ENCODE results near the gene ATR.

ATR gene

DNA sequence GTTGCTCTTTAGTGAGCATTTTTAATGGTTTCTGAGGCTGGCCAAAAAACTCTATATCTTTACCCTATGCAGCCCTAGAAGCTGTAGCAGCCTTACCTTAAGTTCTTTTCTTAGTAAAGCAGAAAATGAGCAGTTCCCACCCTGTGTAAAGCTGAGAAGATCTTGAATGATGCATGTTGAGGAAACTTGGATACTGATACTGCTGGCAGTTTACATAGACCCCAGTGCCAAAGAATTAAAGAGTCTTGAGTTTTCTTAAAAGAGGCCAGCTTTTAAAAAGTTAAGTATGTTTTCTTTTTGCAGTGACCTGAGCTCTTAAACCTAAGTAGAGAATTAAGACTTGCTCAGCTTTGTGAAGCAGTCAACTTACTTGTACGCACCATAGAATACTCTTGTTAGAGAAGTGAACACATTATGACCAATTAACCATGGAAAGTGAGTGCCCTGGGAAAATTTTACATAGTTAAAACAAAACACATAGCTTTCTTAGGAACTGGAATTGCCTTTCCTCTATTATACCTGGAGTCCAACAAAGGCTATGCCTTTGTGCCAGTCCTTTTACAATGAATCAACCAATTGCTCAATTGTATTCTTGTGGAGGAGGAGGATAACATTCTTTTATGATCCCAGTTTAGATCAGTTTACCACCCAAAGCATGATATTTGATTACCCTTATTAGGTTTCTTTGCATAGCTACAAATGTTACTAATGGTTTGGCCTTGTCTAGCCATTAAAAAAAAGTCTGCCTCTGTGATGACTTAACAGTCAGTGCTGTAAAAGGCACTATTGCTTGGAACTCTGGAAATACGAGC, 46.0 kb upstream of the ATR start:
- Histone ChIP-seq H3K27ac (replicated peaks) (no peak overlapping the region), H3K27me3 (ENCODE audit: insufficient read depth, poor library complexity, severe bottlenecking) (no peaks in the 10 kb centered on the region), H3K4me3 (replicated peaks; ENCODE audit: insufficient read depth, low read length) (no peak overlapping the region)
- TF ChIP-seq GABPA (IDR thresholded peaks at IDR 0.05; ENCODE audit: low read depth) (no peak), POLR2AphosphoS5 (IDR thresholded peaks at IDR 0.05; ENCODE audit: low read depth) (no peak), SPI1 (IDR thresholded peaks at IDR 0.05; ENCODE audit: borderline replicate concordance, low read depth) (no peak)
- TF ChIP-seq, protein P1, sequence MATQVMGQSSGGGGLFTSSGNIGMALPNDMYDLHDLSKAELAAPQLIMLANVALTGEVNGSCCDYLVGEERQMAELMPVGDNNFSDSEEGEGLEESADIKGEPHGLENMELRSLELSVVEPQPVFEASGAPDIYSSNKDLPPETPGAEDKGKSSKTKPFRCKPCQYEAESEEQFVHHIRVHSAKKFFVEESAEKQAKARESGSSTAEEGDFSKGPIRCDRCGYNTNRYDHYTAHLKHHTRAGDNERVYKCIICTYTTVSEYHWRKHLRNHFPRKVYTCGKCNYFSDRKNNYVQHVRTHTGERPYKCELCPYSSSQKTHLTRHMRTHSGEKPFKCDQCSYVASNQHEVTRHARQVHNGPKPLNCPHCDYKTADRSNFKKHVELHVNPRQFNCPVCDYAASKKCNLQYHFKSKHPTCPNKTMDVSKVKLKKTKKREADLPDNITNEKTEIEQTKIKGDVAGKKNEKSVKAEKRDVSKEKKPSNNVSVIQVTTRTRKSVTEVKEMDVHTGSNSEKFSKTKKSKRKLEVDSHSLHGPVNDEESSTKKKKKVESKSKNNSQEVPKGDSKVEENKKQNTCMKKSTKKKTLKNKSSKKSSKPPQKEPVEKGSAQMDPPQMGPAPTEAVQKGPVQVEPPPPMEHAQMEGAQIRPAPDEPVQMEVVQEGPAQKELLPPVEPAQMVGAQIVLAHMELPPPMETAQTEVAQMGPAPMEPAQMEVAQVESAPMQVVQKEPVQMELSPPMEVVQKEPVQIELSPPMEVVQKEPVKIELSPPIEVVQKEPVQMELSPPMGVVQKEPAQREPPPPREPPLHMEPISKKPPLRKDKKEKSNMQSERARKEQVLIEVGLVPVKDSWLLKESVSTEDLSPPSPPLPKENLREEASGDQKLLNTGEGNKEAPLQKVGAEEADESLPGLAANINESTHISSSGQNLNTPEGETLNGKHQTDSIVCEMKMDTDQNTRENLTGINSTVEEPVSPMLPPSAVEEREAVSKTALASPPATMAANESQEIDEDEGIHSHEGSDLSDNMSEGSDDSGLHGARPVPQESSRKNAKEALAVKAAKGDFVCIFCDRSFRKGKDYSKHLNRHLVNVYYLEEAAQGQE (IDR thresholded peaks at IDR 0.05; ENCODE audit: insufficient replicate concordance, low read depth): no peak
- TF ChIP-seq, protein P2, sequence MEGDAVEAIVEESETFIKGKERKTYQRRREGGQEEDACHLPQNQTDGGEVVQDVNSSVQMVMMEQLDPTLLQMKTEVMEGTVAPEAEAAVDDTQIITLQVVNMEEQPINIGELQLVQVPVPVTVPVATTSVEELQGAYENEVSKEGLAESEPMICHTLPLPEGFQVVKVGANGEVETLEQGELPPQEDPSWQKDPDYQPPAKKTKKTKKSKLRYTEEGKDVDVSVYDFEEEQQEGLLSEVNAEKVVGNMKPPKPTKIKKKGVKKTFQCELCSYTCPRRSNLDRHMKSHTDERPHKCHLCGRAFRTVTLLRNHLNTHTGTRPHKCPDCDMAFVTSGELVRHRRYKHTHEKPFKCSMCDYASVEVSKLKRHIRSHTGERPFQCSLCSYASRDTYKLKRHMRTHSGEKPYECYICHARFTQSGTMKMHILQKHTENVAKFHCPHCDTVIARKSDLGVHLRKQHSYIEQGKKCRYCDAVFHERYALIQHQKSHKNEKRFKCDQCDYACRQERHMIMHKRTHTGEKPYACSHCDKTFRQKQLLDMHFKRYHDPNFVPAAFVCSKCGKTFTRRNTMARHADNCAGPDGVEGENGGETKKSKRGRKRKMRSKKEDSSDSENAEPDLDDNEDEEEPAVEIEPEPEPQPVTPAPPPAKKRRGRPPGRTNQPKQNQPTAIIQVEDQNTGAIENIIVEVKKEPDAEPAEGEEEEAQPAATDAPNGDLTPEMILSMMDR (IDR thresholded peaks at IDR 0.05; ENCODE audit: insufficient read depth, low read length): no peak
- no peak for DNase-seq (ENCODE audit: low read depth in 1 of 2, low spot score in 1 of 2)

DNA sequence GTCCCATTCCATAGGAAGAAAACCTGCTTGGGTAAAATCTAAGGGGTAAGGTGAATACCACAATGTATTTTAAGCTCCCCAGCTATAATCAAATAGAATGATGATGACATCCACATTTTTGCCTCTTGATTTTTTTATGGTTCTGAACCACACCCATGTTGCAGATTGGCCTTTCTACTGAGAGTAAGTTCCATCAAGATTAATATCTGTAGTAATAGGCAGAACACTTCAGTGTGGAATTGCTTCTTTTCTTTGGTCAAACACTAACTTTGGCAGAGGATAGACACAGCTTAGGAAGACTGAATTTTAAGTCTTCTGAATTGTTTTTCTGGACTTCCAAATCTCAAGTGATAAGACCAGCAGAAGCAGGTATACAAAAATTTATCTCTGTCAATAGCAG, 44.7 kb upstream of the ATR start:
- Histone ChIP-seq H3K27ac (replicated peaks) (no peak overlapping the region), H3K27me3 (ENCODE audit: insufficient read depth, poor library complexity, severe bottlenecking) (no peaks in the 10 kb centered on the region), H3K4me3 (replicated peaks; ENCODE audit: insufficient read depth, low read length) (no peak overlapping the region)
- TF ChIP-seq POLR2AphosphoS5 (IDR thresholded peaks at IDR 0.05; ENCODE audit: low read depth): no peak
- TF ChIP-seq, protein P1 (IDR thresholded peaks at IDR 0.05; ENCODE audit: insufficient replicate concordance, low read depth): no peak
- TF ChIP-seq GABPA (IDR thresholded peaks at IDR 0.05; ENCODE audit: low read depth): no peak
- TF ChIP-seq SPI1 (IDR thresholded peaks at IDR 0.05; ENCODE audit: borderline replicate concordance, low read depth): no peak
- TF ChIP-seq, protein P2 (IDR thresholded peaks at IDR 0.05; ENCODE audit: insufficient read depth, low read length): no peak
- no peak for DNase-seq (ENCODE audit: low read depth in 1 of 2, low spot score in 1 of 2)

DNA sequence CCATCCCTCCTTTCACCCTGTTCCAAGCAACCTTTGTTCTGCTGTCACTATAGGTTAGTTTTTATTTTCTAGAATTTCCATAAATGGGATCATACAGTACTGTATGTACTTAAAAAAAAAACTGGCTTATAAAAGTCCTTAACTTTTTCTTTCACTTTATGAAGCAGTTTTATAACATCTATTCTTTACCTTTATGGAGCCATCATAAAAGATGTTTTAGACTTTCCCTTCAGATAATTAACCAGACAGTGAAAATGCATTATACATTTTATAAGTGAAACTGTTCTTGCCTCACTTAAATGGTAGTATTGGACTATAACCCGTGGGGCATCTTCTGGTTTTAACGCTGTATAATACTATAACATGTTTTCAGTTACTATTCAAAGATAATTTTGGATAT, 43.9 kb upstream of the ATR start:
- TF ChIP-seq, protein P2 (IDR thresholded peaks at IDR 0.05; ENCODE audit: insufficient read depth, low read length): no peak

More for the DNA sequence above, 43.9 kb upstream of the ATR start:
- Histone ChIP-seq H3K27me3 (ENCODE audit: insufficient read depth, poor library complexity, severe bottlenecking) (no peaks in the 10 kb centered on the region), H3K27ac (replicated peaks) (no peak overlapping the region), H3K4me3 (replicated peaks; ENCODE audit: insufficient read depth, low read length) (no peak overlapping the region)
- no peak for DNase-seq (ENCODE audit: low read depth in 1 of 2, low spot score in 1 of 2)

Measured in HL-60 (cell line).